Fibroblast of the aortic adventitia (primary cell): Measurements from ENCODE around the gene RNF149. TPM values are rescaled to one million over a fixed set of nuclear protein-coding genes. Genes with fewer than 3 reads are reported as not detected.

Experiments used
- DNase-seq: peaks from one replicate; pipeline ENCODE4 v3.0.0-alpha.2; 2010; ENCODE audit warnings: low read depth
- H3K4me3 ChIP-seq: 2 replicates; pipeline ENCODE4 v1.5.1; 2011; ENCODE audit warnings: low read depth, mild to moderate bottlenecking, control low read depth, low read length, moderate library complexity
- total RNA-seq: library from RNA; depleted of rRNA; stranded (reverse); fragments of >200 nt; gene quantifications from 2 replicates; pipeline ENCODE4 v1.2.3, GENCODE V29; 2012; ENCODE audit warnings: low replicate concordance
- TF ChIP-seq, protein P1 (sequence below): IDR thresholded peaks from 2 replicates; pipeline ENCODE4 v1.5.1; 2011; ENCODE audit warnings: mild to moderate bottlenecking, low read length, control low read depth, inconsistent platforms; ENCODE audit not compliant: insufficient read depth

Gene RNF149
- total RNA-seq, 1 donor, result 50.7 TPM

DNA sequence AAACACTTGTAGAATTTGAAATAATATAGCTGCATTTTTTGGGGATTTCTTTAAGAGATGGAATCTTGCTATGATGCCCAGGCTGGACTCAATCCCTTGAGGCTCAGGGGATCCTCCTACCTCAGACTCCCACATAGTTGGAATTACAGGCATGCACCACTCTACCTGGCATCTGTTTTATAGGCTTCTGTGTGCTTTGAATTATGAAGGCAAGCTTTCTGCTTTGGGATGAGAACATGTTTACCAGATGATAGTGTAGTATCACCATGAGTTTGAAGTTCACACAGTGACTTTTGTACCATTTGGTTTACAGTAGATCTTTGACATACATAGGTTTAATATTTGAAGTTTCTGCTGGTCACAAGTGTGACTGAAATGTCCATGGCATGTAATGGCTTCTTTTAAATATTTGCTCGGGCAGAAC, 45.1 kb downstream of the RNF149 start:
- TF ChIP-seq, protein P1, sequence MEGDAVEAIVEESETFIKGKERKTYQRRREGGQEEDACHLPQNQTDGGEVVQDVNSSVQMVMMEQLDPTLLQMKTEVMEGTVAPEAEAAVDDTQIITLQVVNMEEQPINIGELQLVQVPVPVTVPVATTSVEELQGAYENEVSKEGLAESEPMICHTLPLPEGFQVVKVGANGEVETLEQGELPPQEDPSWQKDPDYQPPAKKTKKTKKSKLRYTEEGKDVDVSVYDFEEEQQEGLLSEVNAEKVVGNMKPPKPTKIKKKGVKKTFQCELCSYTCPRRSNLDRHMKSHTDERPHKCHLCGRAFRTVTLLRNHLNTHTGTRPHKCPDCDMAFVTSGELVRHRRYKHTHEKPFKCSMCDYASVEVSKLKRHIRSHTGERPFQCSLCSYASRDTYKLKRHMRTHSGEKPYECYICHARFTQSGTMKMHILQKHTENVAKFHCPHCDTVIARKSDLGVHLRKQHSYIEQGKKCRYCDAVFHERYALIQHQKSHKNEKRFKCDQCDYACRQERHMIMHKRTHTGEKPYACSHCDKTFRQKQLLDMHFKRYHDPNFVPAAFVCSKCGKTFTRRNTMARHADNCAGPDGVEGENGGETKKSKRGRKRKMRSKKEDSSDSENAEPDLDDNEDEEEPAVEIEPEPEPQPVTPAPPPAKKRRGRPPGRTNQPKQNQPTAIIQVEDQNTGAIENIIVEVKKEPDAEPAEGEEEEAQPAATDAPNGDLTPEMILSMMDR, result no peak
- DNase-seq, result no peak
- H3K4me3 ChIP-seq, result no peak overlapping the region

DNA sequence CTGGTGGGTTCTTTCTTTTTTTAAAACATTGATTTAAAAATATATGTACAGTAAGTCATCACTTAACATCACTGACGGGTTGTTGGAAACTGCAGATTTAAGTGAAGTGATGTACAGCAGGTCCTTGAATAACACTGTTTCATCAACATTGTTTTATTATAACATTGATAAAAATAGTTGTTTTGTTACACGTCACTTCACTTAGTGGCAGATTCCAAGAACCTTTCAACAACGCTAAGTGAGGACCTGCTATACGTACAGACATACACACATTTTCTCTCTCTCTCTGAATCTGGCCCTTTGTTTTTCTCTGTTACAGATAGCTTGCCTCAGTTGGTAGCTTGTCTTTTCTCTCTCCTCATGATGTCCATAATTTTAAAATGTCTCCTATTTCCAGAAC, 46.4 kb downstream of the RNF149 start:
- no peak for DNase-seq
- no peak overlapping the region for H3K4me3 ChIP-seq

DNA sequence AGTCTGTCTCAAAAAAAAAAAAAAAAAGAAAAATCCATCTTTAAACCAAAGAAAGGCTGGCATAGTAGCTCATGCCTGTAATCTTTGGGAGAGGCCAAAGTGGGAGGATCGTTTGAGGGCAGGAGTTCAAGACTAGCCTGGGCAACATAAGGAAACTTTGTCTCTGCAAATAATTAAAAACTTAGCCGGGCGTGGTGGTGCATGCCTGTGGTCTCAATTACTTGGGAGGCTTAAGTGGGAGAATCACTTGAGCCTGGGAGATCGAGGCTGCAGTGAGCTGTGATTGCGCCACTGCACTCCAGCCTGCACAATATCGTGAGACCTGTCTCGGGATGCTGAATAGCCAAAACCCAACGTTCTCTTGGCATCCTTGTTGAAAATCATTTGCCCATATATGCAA, 49.7 kb downstream of the RNF149 start:
- no peak overlapping the region for H3K4me3 ChIP-seq
- no peak for DNase-seq
- TF ChIP-seq, protein P1, result no peak

More for the DNA sequence above, 46.4 kb downstream of the RNF149 start:
- TF ChIP-seq, protein P1, result no peak

DNA sequence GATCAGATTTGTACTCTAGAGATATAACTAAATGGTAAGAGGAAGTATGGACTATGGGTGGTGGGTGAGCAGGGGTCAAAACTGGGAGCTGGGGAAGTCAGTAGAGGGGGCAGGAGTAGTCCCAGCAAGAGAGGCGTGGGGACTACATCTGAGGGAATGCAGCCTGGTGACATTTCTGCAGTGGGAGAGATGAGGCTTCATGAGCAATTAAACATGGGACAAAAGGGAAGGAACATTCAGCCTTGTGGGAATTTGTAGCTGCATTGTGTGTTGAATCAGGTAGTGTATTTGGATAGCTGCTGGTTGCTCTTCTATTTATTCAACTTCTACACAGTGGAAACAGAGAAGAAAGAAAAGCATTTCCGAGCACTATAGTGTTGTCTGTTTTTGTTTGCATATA, 52.2 kb downstream of the RNF149 start:
- TF ChIP-seq, protein P1, result no peak
- no peak for DNase-seq
- H3K4me3 ChIP-seq, result no peak overlapping the region

DNA sequence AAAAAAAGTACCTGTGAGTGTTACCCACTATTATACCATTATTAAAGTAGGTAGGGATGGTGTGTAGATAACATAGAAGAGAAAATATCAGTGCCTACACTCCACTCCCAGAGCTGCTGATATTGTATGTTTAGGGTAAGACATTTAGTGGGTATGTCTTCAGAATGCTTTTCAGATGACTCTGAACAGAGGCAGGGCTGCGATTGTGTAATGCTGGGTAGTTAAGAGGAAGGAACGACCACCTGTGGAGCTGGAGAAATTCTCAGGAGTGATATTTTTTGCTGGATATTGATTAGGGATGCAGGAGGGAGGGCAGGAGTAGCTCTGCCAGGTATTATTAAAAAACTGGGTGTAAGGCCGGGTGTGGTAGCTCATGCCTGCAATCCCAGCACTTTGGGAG, 53.0 kb downstream of the RNF149 start:
- H3K4me3 ChIP-seq, result no peak overlapping the region
- TF ChIP-seq, protein P1, result no peak
- DNase-seq, result peak; percentile 24

DNA sequence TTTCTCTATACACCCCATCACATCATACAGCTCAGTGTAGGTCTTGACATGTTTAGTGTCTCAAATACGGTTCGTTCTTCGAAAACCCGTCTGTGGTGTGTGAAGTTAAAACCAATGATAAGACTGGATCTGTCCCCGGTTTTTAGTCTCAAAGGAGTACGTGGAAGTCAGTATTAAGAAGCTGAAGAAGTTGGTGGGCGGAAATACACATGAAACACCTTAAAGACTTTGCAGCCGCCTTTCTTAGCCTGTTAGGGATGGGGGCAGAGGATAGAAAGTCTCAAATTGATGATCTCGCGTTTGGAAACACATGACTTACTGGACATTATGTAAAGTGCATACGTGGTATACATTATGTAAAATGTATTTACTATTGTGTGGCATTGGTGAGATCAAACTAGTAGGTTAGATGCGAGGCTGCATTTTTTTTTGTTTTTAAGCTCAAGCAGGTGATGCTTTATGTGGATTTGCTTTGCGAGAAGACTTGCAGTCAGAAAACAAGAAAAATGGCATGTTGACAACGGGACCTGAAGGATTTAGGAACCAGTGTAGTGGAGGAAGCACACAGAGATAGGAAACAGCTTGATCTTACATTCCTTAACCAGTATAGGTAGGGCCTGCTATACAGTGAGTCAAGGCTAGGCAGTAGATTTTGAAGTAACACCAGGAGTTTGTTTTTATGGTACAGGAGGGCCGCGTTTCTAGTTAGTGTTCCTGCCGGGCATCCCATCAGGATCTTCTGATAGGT, 54.6 kb downstream of the RNF149 start:
- DNase-seq, result peak; percentile 18
- TF ChIP-seq, protein P1, result no peak

More for the DNA sequence above, 54.6 kb downstream of the RNF149 start:
- peak overlapping the region; percentile 98 for H3K4me3 ChIP-seq
